Fibroblast of the aortic adventitia (primary cell): ENCODE measurements around the gene REN. TPM values are rescaled to one million over a fixed set of nuclear protein-coding genes. Genes with fewer than 3 reads are reported as not detected.
A peak's percentile ranks its signal among the peaks of the same experiment; 100 is the strongest.

ENCODE experiments used
- DNase-seq: peaks from one replicate; pipeline ENCODE4 v3.0.0-alpha.2; 2010; ENCODE audit warnings: low read depth
- H3K4me3 ChIP-seq: 2 replicates; pipeline ENCODE4 v1.5.1; 2011; ENCODE audit warnings: low read depth, mild to moderate bottlenecking, control low read depth, low read length, moderate library complexity
- total RNA-seq: library from RNA; depleted of rRNA; stranded (reverse); fragments of >200 nt; gene quantifications from 2 replicates; pipeline ENCODE4 v1.2.3, GENCODE V29; 2012; ENCODE audit warnings: low replicate concordance
- TF ChIP-seq, protein P1 (sequence below): IDR thresholded peaks from 2 replicates; pipeline ENCODE4 v1.5.1; 2011; ENCODE audit warnings: mild to moderate bottlenecking, low read length, control low read depth, inconsistent platforms; ENCODE audit not compliant: insufficient read depth

Gene REN
- total RNA-seq, 1 donor: not detected

DNA sequence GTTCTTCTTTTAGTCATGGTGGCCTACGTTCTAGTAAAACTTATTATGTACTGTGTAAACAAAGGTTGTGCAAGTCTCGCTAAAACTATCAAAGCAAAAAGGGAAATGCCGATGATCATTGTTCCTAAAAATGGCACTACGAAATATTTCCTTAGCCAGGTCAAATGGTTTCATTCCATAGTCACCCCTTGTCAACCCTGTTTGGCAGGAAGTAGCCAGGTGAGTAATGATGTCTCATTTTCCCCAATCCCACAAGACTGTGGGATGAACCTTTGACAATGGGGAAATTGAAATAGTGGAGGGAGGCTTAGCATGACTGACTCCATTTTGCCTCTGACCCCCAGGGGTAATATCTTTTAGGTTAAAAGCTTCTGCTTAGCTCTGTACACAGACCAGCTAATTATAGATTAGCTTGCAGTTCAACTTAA is 5.6 kb upstream of the REN start:
- TF ChIP-seq, protein P1, sequence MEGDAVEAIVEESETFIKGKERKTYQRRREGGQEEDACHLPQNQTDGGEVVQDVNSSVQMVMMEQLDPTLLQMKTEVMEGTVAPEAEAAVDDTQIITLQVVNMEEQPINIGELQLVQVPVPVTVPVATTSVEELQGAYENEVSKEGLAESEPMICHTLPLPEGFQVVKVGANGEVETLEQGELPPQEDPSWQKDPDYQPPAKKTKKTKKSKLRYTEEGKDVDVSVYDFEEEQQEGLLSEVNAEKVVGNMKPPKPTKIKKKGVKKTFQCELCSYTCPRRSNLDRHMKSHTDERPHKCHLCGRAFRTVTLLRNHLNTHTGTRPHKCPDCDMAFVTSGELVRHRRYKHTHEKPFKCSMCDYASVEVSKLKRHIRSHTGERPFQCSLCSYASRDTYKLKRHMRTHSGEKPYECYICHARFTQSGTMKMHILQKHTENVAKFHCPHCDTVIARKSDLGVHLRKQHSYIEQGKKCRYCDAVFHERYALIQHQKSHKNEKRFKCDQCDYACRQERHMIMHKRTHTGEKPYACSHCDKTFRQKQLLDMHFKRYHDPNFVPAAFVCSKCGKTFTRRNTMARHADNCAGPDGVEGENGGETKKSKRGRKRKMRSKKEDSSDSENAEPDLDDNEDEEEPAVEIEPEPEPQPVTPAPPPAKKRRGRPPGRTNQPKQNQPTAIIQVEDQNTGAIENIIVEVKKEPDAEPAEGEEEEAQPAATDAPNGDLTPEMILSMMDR: no peak
- peak; percentile 68 for DNase-seq
- no peak overlapping the region for H3K4me3 ChIP-seq

GRCh38 chr1:204170494-204171155 is 4.5 kb upstream of the REN start:
- TF ChIP-seq, protein P1: no peak
- DNase-seq: no peak
- H3K4me3 ChIP-seq: no peak overlapping the region

- no peak overlapping the region for H3K4me3 ChIP-seq
- TF ChIP-seq, protein P1: no peak
- no peak for DNase-seq
Measured at GRCh38 chr1:204169858-204170257, 3.7 kb upstream of the REN start.

DNA sequence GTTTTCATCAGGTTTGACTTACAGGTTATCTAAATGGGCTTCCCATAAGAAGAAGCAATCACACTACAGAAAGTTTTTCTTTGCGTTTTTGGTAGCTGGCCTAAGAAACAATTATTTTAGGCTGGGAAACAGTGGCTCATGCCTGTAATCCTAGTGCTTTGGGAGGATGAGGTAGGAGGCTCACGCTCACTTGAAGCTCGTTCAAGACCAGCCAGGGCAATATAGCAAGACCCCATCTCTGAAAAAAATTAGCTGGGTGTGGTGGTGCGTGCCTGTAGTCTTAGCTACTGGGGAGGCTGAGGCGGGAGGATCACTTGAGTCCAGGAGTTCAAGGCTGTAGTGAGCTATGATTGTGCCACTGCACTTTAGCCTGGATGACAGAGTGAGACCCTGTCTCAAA is 1.6 kb upstream of the REN start:
- no peak for DNase-seq
- TF ChIP-seq, protein P1: no peak
- no peak overlapping the region for H3K4me3 ChIP-seq

DNA sequence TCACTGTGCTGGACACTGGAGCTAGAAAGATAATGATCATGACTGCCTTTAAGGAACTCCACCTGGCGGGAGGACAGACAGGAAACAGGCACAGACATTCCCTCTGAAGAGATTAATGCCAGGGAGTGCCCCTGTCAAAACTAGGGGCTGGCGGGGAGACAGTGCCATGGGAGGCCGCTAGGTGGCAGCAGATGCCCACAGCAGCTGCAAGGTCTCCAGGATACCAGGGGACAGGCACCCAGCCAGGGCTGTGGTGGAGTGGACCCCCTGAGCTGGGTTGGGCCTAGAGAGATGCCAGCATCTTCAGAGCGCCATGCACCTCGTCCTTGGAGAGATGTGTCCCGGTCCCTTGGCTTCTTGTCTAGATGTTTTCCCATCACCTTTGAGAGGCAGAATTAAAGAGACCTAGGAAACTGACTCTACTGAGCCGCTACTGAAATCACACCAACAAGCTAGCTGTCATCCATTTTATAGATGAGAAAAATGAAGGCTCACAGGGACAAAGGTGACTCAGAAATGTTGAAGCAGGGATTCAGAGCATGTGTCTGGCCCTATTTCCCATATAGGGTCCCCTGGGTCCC is 3.6 kb downstream of the REN start:
- TF ChIP-seq, protein P1: peak; percentile 99
- H3K4me3 ChIP-seq: no peak overlapping the region
- peak; percentile 62 for DNase-seq

DNA sequence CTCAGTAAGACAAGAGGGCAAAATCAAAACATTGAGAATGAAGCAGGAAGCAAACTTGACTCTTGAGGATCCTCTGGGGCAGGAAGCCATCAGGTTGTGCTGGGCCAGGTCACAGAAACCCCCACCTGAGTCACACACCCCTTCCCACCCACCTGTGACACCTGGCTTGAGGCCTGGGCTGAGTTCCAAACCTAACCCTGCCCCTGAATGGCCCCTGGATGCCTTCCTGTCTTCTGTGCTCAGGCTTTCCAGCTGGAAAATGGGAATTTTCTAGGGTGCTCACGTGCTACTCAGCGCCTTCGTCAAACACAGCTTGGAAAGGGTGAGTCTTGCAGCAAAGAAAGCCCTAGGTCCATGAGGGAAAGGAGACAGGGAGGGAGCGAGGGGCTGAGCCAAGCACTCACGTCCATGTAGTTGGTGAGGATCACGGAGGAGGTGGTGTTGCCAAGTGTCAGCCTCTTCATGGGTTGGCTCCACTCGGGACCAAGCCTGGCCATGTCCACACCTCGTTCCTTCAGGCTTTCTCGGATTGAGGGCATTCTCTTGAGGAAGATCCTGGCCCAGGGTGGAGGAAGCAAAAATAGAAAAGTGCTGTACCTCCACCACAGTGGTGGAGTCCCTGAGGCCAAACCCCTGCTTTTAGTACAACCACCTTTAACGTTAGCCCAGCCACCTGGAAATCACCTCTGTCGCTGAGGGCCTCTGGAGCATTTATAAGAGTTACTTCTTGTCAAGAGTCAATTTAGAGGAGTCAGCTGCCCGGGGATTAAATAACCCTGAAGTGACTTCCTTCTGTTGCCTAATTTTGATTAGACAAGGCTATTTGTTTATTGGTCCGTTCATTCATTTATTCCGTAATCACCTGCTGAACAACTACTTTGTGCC is 4.3 kb downstream of the REN start:
- TF ChIP-seq, protein P1: no peak
- DNase-seq: no peak
- no peak overlapping the region for H3K4me3 ChIP-seq
